Stimulated activated CD8-positive, alpha-beta memory T cell treated with anti-CD3 and anti-CD28 coated beads, Interleukin-2, amount 100 ng/mL, for 48 hours (primary cell): ENCODE results near the gene OR4F17.
"Not testable (repeated sequence)": the region's sequence is repeated elsewhere in the genome, so short reads cannot be mapped to it uniquely, and the experiment has no call there.

Experiments used
- DNase-seq, 2 donors: peaks; one replicate each; pipeline ENCODE4 v3.0.0-alpha.2; 2020; ENCODE audit warnings: low read depth in 2 of 2

OR4F17 gene

DNA sequence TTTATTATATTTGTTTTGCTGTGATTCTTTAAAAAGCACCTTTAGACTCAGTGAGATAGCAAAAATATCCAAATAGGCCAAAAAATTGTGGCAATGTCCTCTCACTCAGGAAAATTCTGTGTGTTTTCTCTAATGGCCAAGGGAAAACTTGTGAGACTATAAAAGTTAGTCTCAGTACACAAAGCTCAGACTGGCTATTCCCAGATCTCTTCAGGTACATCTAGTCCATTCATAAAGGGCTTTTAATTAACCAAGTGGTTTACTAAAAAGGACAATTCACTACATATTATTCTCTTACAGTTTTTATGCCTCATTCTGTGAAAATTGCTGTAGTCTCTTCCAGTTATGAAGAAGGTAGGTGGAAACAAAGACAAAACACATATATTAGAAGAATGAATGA is at the start of gene OR4F17:
Gene OR4F17, plus strand, starts transcription at position 301 of the 400 bp plus-strand sequence. CDS start 3,575 bp downstream, outside the sequence.
- DNase-seq: not testable (repeated sequence)

DNA sequence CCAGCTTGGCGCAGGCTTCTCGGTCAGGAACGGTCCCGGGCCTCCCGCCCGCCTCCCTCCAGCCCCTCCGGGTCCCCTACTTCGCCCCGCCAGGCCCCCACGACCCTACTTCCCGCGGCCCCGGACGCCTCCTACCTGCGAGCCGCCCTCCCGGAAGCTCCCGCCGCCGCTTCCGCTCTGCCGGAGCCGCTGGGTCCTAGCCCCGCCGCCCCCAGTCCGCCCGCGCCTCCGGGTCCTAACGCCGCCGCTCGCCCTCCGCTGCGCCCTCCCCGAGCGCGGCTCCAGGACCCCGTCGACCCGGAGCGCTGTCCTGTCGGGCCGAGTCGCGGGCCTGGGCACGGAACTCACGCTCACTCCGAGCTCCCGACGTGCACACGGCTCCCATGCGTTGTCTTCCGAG is 36.1 kb upstream of the OR4F17 start:
- DNase-seq: peak; percentile 24 to 34

DNA sequence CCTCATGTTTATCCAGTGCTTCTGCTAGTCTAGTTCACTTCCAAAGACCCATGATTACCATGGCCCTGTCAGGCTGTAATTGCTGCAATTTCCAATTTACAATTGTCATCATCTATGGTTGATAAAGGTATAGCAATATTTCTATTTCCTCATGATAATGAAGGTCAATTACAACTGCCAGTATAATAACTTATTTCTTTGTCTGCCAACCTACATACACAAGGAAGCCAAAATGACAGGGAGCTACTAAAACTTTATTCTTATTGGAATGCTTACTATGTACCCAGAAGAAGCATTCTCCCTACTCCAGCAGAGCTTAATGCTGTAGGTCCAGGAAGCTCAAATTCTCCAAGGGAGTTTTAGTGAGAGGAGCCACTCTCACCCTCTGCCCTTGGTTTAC is 24.0 kb upstream of the OR4F17 start:
- DNase-seq: not testable (repeated sequence)

DNA sequence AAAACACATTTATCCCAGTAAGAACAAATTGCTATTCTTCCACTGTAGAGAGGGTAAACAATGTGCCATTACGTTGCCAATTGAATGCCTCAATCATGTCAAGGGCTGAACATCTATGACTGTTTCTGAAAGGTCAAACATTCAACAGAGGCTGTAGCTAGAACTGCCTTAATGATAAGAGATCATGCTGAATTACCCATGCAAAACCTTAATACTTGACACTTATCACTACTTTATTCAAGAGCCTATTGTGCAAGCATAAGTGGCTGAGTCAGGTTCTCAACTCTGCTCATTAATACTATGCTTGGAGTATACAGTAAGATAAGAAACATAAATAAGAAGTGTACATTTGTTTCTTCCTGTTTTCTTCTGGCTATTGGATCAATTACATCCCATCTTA is 23.3 kb upstream of the OR4F17 start:
- not testable (repeated sequence) for DNase-seq

GRCh38 chr19:90678-91077 is 16.2 kb upstream of the OR4F17 start:
- not testable (repeated sequence) for DNase-seq

DNA sequence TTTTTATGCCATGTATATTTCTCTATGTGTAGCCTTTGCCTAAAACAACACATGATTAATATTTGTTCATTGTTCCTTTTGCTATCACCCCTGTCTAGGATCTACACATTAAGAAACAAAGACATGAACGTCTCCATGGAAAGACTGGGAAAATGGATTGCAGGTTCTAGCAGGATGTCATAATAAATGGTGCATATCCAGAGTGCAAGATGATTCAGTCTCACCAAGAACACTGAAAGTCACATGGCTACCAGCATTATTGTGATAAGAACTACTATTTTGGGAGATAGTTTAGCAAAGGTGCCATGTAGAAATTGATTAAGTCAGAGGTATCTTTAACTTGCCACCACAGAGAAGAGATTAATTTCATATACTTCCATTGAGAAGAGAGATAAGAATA is 12.1 kb upstream of the OR4F17 start:
- DNase-seq: not testable (repeated sequence)

DNA sequence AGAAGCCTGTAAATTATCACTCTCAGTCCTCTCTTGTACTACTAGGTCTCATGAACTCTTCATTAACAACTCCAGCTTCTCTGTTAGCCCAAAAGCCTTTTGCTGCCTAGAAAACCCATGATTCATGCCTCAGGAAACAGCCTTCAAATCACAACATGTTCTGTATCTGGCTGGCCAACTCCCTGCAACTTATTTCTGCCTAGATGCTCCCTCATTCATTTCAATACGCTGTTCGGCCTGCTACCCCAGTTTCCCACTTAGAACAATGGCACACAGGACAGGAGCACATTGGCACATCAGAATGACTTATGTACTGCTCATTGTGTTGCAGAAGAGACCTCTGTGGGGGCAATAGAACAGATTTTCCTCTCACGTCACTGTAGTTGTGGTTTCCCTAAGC is 9.3 kb upstream of the OR4F17 start:
- not testable (repeated sequence) for DNase-seq

GRCh38 chr19:120443-121140 is 13.7 kb downstream of the OR4F17 start:
- DNase-seq: not testable (repeated sequence)
